ENCODE data around the gene TPP2.

TPP2 gene

DNA sequence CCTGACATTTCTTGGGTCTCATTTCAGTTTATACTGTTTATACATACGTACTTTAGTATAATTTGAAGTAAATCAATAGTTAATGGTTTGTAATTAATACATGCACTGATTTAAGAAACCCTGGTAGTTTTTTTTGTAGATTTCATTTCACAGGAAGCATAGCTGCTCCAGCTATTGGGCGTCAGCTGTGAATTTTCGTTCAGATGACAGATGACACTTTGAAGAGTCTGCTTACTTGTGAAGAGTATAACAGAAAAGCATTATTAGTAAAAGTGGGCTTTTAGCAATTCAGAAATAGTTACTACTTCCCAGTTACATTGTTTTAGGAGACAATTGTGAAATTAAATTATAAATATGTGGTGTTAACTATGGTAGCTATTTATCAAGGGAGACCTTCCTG is 53.7 kb downstream of the TPP2 start:
- Histone ChIP-seq H3K4me3 (ENCODE audit: low read length) (no peak overlapping the region), H3K4me2 (ENCODE audit: low read length) (no peak overlapping the region), H3F3A (ENCODE audit: control insufficient read depth, insufficient read depth) (no peaks in the 10 kb centered on the region), H3K4me1 (ENCODE audit: control insufficient read depth, low read length) (no peaks in the 10 kb centered on the region), H4K20me1 (ENCODE audit: control insufficient read depth, insufficient read depth, low read depth, low read length) (no peaks in the 10 kb centered on the region), H3K79me2 (ENCODE audit: control insufficient read depth, low read length) (no peaks in the 10 kb centered on the region), H3K36me3 (ENCODE audit: control insufficient read depth, low read length) (peaks cover 83% of the 10 kb centered on the region), H3K27me3 (ENCODE audit: control insufficient read depth, low read length) (no peaks in the 10 kb centered on the region), H3K9me3 (ENCODE audit: control insufficient read depth, insufficient read depth, low read length) (no peaks in the 10 kb centered on the region), H3K27ac (ENCODE audit: low read depth, low read length) (no peak overlapping the region), H3K9me2 (replicated peaks; ENCODE audit: control insufficient read depth, low read length) (no peaks in the 10 kb centered on the region)
- TF ChIP-seq, protein P1, sequence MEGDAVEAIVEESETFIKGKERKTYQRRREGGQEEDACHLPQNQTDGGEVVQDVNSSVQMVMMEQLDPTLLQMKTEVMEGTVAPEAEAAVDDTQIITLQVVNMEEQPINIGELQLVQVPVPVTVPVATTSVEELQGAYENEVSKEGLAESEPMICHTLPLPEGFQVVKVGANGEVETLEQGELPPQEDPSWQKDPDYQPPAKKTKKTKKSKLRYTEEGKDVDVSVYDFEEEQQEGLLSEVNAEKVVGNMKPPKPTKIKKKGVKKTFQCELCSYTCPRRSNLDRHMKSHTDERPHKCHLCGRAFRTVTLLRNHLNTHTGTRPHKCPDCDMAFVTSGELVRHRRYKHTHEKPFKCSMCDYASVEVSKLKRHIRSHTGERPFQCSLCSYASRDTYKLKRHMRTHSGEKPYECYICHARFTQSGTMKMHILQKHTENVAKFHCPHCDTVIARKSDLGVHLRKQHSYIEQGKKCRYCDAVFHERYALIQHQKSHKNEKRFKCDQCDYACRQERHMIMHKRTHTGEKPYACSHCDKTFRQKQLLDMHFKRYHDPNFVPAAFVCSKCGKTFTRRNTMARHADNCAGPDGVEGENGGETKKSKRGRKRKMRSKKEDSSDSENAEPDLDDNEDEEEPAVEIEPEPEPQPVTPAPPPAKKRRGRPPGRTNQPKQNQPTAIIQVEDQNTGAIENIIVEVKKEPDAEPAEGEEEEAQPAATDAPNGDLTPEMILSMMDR (IDR thresholded peaks at IDR 0.05; ENCODE audit: low read depth, low read length, poor library complexity, severe bottlenecking) = no peak
- no peak for TF ChIP-seq EZH2phosphoT487 (IDR thresholded peaks at IDR 0.05; ENCODE audit: borderline replicate concordance, low read length)

DNA sequence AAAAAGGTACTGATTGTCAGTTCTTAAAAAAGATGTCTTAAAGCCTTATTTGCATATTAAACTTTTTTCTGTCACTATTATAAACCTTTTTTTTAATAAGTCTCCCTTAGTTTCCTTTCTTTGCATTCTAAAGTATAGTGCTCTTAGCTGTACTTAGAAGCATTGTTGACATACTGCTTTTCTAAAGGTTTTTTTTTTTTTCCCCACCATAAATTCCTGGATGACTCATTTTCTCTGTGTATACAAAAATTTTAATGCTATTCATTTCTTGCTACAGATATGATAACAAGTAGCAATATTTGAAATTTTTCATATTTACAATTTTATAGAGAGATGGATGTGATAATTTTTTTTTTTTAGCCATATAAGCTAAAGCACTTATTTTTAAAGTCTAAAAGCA is 54.6 kb downstream of the TPP2 start:
- Histone ChIP-seq H3K9me2 (replicated peaks; ENCODE audit: control insufficient read depth, low read length) (no peaks in the 10 kb centered on the region), H3K9me3 (ENCODE audit: control insufficient read depth, insufficient read depth, low read length) (no peaks in the 10 kb centered on the region), H3K4me3 (ENCODE audit: low read length) (no peak overlapping the region), H4K20me1 (ENCODE audit: control insufficient read depth, insufficient read depth, low read depth, low read length) (no peaks in the 10 kb centered on the region), H3K79me2 (ENCODE audit: control insufficient read depth, low read length) (no peaks in the 10 kb centered on the region), H3K27ac (ENCODE audit: low read depth, low read length) (no peak overlapping the region), H3K27me3 (ENCODE audit: control insufficient read depth, low read length) (no peaks in the 10 kb centered on the region), H3F3A (ENCODE audit: control insufficient read depth, insufficient read depth) (no peaks in the 10 kb centered on the region), H3K36me3 (ENCODE audit: control insufficient read depth, low read length) (peaks cover 83% of the 10 kb centered on the region), H3K4me1 (ENCODE audit: control insufficient read depth, low read length) (no peaks in the 10 kb centered on the region), H3K4me2 (ENCODE audit: low read length) (no peak overlapping the region)
- TF ChIP-seq EZH2phosphoT487 (IDR thresholded peaks at IDR 0.05; ENCODE audit: borderline replicate concordance, low read length) = no peak
- TF ChIP-seq, protein P1 (IDR thresholded peaks at IDR 0.05; ENCODE audit: low read depth, low read length, poor library complexity, severe bottlenecking) = no peak

DNA sequence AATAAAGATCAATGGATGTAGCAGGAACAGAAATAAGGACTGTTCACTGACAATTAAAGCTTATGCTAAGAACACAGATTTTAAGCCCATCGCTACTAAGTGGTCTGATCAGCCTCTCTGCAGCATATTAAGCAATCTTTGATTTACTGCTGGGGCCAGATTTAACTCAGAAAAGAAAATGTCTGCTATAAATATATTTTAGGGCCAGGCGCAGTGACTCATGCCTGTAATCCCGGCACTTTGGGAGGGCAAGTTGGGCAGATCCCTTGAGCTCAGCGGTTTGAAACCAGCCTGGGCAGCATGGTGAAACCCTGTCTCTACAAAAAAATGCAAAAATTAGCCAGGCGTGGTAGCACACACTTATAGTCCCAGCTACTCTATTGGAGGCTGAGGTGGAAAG is 55.1 kb downstream of the TPP2 start:
- no peaks in the 10 kb centered on the region for H3K9me3 ChIP-seq (ENCODE audit: control insufficient read depth, insufficient read depth, low read length)
- H4K20me1 ChIP-seq (ENCODE audit: control insufficient read depth, insufficient read depth, low read depth, low read length) = no peaks in the 10 kb centered on the region
- no peak overlapping the region for H3K4me3 ChIP-seq (ENCODE audit: low read length)
- no peaks in the 10 kb centered on the region for H3F3A ChIP-seq (ENCODE audit: control insufficient read depth, insufficient read depth)
- H3K36me3 ChIP-seq (ENCODE audit: control insufficient read depth, low read length) = peaks cover 83% of the 10 kb centered on the region
- H3K79me2 ChIP-seq (ENCODE audit: control insufficient read depth, low read length) = no peaks in the 10 kb centered on the region
- TF ChIP-seq, protein P1 (IDR thresholded peaks at IDR 0.05; ENCODE audit: low read depth, low read length, poor library complexity, severe bottlenecking) = no peak
- no peak for TF ChIP-seq EZH2phosphoT487 (IDR thresholded peaks at IDR 0.05; ENCODE audit: borderline replicate concordance, low read length)
- no peaks in the 10 kb centered on the region for H3K4me1 ChIP-seq (ENCODE audit: control insufficient read depth, low read length)
- H3K27ac ChIP-seq (ENCODE audit: low read depth, low read length) = no peak overlapping the region
- H3K9me2 ChIP-seq (replicated peaks; ENCODE audit: control insufficient read depth, low read length) = no peaks in the 10 kb centered on the region
- no peak overlapping the region for H3K4me2 ChIP-seq (ENCODE audit: low read length)
- H3K27me3 ChIP-seq (ENCODE audit: control insufficient read depth, low read length) = no peaks in the 10 kb centered on the region

DNA sequence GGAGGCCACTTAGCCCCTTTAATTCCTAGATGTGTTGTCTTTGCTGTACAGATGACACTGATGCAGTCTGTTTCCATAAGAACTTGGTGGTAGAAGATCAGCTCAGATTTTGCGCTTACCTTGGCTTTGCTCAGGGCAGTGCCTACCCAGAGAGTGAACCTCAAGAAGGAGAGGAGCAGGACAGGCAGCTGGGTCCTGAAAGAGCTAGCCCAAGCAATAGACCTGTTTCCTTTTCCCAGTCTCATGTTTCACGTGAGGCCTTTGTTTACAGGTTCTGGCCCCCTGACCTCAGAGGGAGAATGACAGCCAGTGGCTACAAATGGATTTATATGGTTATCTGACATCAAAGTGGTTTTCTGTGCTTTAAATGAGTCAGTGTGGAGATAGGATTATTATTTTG is 58.0 kb downstream of the TPP2 start:
- Histone ChIP-seq H3K79me2 (ENCODE audit: control insufficient read depth, low read length) (no peaks in the 10 kb centered on the region), H3K9me2 (replicated peaks; ENCODE audit: control insufficient read depth, low read length) (no peaks in the 10 kb centered on the region), H3K9me3 (ENCODE audit: control insufficient read depth, insufficient read depth, low read length) (no peaks in the 10 kb centered on the region), H4K20me1 (ENCODE audit: control insufficient read depth, insufficient read depth, low read depth, low read length) (no peaks in the 10 kb centered on the region), H3K27ac (ENCODE audit: low read depth, low read length) (no peak overlapping the region), H3K4me2 (ENCODE audit: low read length) (no peak overlapping the region), H3K4me1 (ENCODE audit: control insufficient read depth, low read length) (no peaks in the 10 kb centered on the region), H3F3A (ENCODE audit: control insufficient read depth, insufficient read depth) (no peaks in the 10 kb centered on the region), H3K27me3 (ENCODE audit: control insufficient read depth, low read length) (no peaks in the 10 kb centered on the region), H3K4me3 (ENCODE audit: low read length) (no peak overlapping the region), H3K36me3 (ENCODE audit: control insufficient read depth, low read length) (peaks cover 81% of the 10 kb centered on the region)
- TF ChIP-seq, protein P1 (IDR thresholded peaks at IDR 0.05; ENCODE audit: low read depth, low read length, poor library complexity, severe bottlenecking) = no peak
- no peak for TF ChIP-seq EZH2phosphoT487 (IDR thresholded peaks at IDR 0.05; ENCODE audit: borderline replicate concordance, low read length)

Measured in DOHH2 (cell line).